GM19025 (cell line): Measurements from ENCODE around the gene JAKMIP1.
"Not testable (repeated sequence)": the region's sequence is repeated elsewhere in the genome, so short reads cannot be mapped to it uniquely, and the experiment has no call there.

Experiments used
- ATAC-seq: cut with Tn5 transposase; IDR thresholded peaks from one replicate; pipeline ENCODE4 v1.9.1; 2021; ENCODE audit warnings: mild to moderate bottlenecking, low read depth, moderate library complexity; ENCODE audit not compliant: unreplicated experiment

The JAKMIP1 gene

DNA sequence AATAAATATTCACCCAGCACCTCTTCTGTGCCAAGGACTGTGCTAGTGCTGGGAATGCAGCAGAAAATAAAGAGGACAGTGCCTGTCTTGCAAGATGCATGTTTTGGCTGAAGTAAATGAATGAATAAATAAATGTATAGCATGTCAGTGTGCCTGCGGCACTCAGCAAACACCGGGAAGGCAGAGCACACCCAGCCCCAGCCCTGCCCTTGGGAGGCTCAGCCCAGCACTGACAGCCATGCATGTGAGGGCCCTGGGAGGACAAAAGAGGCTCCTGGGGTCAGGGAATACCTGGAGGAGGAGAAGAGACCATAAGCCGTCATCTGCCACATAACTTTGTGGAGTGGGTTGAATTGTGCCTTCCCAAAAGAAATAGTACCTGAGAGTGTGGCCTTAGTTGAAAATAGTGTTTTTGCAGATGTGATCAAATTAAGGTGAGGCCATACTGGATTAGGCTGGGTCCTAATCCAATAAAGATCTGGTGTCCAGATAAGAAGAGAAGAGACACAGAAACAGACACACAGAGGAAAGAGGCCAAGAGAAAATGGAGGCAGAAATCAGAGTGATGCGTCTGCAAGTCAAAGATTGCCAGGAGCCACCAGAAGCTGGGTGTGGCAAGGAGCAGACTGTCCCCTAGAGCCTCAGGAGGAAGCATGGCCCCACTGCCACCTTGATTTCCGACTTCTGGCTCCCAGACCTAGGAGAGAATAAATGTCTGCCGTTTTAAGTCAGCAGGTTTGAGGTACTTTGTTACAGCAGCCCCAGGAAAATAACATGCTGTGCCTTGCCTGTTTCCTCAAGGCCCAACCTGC lies 198.5 kb downstream of the JAKMIP1 start:
- ATAC-seq = no peak

- no peak for ATAC-seq
Observed at GRCh38 chr4:5999830-6000365, 200.5 kb downstream of the JAKMIP1 start.

DNA sequence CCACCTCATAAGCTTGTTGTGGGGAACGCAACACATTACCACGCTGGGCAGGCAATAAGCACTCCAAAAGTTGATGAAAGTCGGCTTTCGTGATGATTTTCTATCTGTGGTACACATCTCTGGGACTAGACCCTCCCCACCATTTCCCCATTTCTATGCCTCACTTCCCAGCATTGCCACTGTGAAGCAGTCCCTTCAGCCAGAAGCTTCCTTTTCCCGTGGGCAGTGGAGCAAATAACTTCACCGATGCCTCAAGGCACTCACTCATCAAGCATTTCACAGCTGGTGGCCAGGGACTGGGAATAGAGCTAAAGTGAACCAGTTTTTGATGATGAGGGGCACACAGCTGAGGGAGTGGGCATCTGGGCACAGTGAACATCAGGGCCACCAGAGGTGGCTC lies 201.0 kb downstream of the JAKMIP1 start:
- ATAC-seq = no peak

DNA sequence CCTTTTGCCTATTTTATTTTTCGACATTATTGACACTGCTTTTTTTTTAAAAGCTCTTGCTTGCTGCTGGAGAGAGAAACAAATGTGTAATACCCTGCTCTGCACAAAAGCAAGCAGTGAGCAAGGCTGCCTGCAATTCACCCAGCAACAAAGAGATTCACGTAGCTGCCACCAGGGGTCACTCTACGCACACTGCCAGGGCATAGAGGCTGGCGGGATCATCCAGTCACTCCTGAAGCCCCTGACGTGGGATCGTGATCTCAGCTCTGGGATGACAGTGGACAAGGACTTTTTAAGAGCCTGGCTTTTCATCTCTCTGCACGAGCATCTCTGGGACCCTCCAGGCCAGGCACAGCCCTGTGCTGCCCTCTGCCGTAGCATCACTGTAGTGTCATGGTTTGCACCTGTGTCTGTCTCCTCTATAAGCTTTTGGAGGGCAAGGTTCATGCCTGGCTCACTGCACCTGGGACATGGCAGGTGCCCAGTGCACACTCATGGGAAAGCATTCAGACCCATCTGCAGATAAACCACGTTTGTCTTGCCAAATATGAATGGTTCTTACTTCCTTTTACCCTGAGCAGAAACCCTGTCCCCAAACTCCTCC lies 201.9 kb downstream of the JAKMIP1 start:
- peak; percentile 55 for ATAC-seq

DNA sequence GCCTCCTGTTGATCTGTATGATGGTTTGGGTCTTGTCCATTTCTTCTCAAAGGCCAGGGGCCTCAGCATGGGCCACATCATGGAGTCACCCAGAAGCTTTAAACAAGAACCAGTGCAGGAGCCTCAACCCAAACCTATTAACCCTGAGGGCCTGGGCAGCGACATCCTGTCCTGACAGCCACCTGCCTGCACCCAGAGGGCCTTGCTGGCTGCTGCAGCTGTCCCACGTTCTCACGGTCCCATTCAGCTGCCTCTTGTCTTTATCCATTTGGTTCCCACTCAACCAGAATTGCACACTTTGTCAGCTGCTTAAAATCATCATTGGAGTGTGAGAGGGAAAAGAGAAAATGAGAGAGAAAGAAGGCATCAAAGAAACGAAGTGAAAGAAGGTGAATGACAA lies 203.7 kb downstream of the JAKMIP1 start:
- no peak for ATAC-seq

DNA sequence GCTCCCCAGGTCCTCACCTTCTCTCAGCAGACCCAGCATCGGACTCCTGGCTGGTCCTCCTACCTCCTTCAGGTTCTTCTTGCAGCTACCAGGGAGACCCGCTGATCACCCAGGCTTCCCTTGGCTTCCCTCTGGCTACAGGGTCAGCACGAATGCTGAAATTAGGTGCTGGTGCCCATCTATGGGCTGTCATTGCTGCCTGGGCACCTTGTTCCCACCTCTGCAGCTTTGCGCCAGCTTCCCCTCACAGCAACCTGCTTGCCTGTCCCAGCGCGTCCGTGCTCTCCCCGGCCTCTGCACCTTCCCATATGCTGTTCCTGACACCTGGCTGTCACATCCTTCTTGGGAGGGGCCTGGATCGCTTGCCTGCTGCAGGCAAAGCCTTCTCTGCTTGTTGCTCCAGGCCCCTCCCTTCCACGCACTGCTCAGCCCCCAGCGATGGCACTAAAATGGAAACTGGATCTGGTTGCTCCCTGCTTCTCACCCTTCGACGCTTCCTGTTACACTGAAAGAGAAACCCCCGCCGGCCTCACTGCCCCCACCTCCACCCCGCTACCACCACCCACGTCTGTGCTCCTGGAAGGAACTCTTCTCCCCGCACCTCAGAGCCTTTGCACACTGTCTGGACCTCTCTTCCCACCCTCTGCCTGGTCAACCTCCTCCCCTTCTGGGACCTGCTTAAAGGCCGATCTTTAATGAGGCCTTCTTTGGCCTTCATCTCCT lies 204.3 kb downstream of the JAKMIP1 start:
- peak; percentile 45 for ATAC-seq

DNA sequence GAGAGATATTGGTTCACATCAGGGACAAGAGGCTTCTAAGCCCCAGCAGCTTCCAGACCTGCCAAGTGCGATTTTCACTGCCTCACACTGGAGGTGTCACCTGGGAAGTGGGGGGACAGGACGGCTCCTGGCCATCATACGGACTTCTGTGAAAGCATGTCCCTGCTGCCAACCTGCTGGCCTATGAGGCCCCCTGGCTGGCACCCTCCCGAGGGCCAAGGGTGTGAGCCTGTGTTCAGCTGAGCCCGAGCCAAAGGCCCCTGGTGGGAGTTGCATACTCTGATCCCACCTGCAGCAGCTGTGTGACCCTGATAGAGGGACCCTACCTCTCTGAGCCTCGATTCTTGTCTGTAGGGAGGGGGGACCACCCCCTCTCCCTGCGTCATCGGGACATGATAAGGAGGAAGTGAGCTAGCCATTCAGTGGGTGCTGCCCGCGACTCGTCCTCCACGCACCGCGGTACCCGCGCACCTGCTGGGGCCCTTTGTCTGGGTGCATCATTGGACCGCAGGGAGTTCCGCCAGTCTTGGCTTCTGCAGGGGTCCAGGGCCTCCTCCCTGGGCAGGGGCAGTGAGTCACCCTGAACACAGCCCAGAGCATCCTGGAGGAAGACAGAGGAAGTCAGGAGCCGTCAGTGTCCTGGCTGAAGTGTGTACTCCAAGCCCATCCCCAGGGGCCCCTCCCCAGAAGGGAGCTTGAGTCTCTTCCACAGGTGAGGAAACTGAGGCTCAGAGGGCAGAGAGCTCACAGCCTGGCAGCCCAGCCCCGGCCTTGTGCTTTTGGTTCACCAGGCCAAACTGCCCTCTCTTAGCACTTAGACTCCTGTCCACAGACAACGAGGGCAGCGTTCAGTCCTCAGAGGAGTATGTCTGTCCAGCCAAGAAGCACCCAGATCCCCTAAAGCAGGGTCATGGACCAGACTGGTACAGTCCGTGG lies 206.2 kb downstream of the JAKMIP1 start:
- ATAC-seq = no peak

- ATAC-seq = not testable (repeated sequence)
Observed at GRCh38 chr4:5993346-5993745, 207.0 kb downstream of the JAKMIP1 start.

- peak; percentile 50 for ATAC-seq
Observed at GRCh38 chr4:5992828-5993321, 207.5 kb downstream of the JAKMIP1 start.

GRCh38 chr4:5992171-5992827 lies 208.1 kb downstream of the JAKMIP1 start:
- ATAC-seq = no peak

DNA sequence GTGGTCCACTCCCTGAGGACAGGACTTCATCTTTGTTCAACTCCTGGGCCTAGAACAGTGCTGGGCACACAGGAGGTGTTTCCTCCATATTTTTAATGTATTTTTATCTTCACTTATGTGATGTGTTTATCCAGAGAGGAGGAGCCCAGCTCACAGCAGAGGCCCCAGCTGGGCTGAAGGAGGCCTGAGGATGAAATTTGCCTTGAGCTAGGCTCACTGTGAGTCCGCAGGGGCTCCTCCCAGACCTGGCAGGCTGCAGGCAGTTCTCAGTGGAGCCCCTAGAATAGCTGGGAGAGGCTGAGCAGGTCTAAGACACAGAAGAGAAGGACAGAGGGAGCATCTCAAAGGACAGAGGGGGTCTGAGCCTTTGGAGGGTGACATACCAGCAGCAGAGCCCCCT lies 208.9 kb downstream of the JAKMIP1 start:
- ATAC-seq = no peak

GRCh38 chr4:5990446-5991160 lies 209.7 kb downstream of the JAKMIP1 start:
- ATAC-seq = no peak

- ATAC-seq = no peak
Observed at GRCh38 chr4:5989236-5990225, 210.8 kb downstream of the JAKMIP1 start.

- no peak for ATAC-seq
Observed at GRCh38 chr4:5988086-5988845, 212.1 kb downstream of the JAKMIP1 start.

GRCh38 chr4:5984843-5985242 lies 215.5 kb downstream of the JAKMIP1 start:
- no peak for ATAC-seq

GRCh38 chr4:5982156-5982973 lies 218.0 kb downstream of the JAKMIP1 start:
- no peak for ATAC-seq
